GM10248 (cell line): ENCODE measurements around the gene ETS1.

Source experiments
- CTCF ChIA-PET: fragments of 300-600 bp; sonication (Branson Sonifier 250); formaldehyde crosslinking; extraction: SDS; loops from one replicate; lab custom pipeline; 2021; ENCODE audit warnings: antibody characterized with exemption; lab: Yijun Ruan, JAX
- POLR2A ChIA-PET: fragments of 350-650 bp; sonication (Branson Sonifier 250); formaldehyde crosslinking; extraction: SDS; loops from one replicate; lab custom pipeline; 2020; ENCODE audit warnings: antibody characterized with exemption; lab: Yijun Ruan, JAX
- DNase-seq: peaks from one replicate; pipeline ENCODE4 v3.0.0; 2012; ENCODE audit errors: extremely low spot score
- CTCF ChIP-seq: IDR thresholded peaks from 2 replicates; pipeline ENCODE4 v1.5.1; 2012; ENCODE audit warnings: mild to moderate bottlenecking, low read depth; ENCODE audit errors: extremely low read depth, missing control alignments, control extremely low read depth

ETS1 gene

GRCh38 chr11:128507936-128508335 is 79.4 kb downstream of the ETS1 start:
- ChIA-PET POLR2A (no interaction called here), CTCF (interaction anchor here (1.6 to 10.4 kb wide), 5 partner anchors 10 to 219 kb away, joined by 3 to 70 read pairs (median 5); no protein-coding TSS in a partner anchor)
- no peak for TF ChIP-seq CTCF

GRCh38 chr11:128506999-128507611 is 80.3 kb downstream of the ETS1 start:
- ChIA-PET CTCF (interaction anchor here (3.2 to 10.4 kb wide), 2 partner anchors 9 to 12 kb away, joined by 14 to 70 read pairs; no protein-coding TSS in a partner anchor), POLR2A (no interaction called here)
- DNase-seq: no peak
- TF ChIP-seq CTCF: no peak

More at GRCh38 chr11:128507936-128508335, 79.4 kb downstream of the ETS1 start:
- no peak for DNase-seq

GRCh38 chr11:128506356-128506755 is 81.0 kb downstream of the ETS1 start:
- DNase-seq: no peak
- CTCF ChIA-PET: interaction anchor here (0.9 to 10.4 kb wide), 9 partner anchors 9 to 325 kb away, joined by 3 to 70 read pairs (median 6); no protein-coding TSS in a partner anchor
- POLR2A ChIA-PET: interaction anchor here (0.7 to 0.9 kb wide), 2 partner anchors 12 to 17 kb away, joined by 3 read pairs; no protein-coding TSS in a partner anchor
- TF ChIP-seq CTCF: no peak

GRCh38 chr11:128505449-128506065 is 81.8 kb downstream of the ETS1 start:
- ChIA-PET POLR2A (interaction anchor here (0.9 kb wide), 1 partner anchor 16 kb away, joined by 3 read pairs; no protein-coding TSS in a partner anchor), CTCF (interaction anchor here (0.6 to 10.4 kb wide), 15 partner anchors 9 to 326 kb away, joined by 3 to 70 read pairs (median 3); no protein-coding TSS in a partner anchor)
- TF ChIP-seq CTCF: no peak
- DNase-seq: no peak

- ChIA-PET POLR2A (no interaction called here), CTCF (interaction anchor here (1.0 to 10.4 kb wide), 10 partner anchors 10 to 180 kb away, joined by 3 to 70 read pairs (median 3); no protein-coding TSS in a partner anchor)
- no peak for TF ChIP-seq CTCF
- DNase-seq: no peak
These were observed 82.9 kb downstream of the ETS1 start for GRCh38 chr11:128504486-128504885.

GRCh38 chr11:128503245-128503991 is 83.9 kb downstream of the ETS1 start:
- ChIA-PET CTCF (interaction anchor here (1.1 to 10.4 kb wide), 8 partner anchors 10 to 328 kb away, joined by 3 to 70 read pairs (median 4); no protein-coding TSS in a partner anchor), POLR2A (no interaction called here)
- DNase-seq: no peak
- no peak for TF ChIP-seq CTCF
